Renal cortical epithelial cell (primary cell): ENCODE results near the gene SPPL3. TPM values are rescaled to one million over a fixed set of nuclear protein-coding genes. Genes with fewer than 3 reads are reported as not detected.
A peak's percentile ranks its signal among the peaks of the same experiment; 100 is the strongest.
"Not testable (repeated sequence)": the region's sequence is repeated elsewhere in the genome, so short reads cannot be mapped to it uniquely, and the experiment has no call there.

ENCODE experiments used
- DNase-seq: peaks from one replicate; pipeline ENCODE4 v3.0.0-alpha.2; 2011; ENCODE audit warnings: low read depth
- total RNA-seq: library from RNA; depleted of rRNA; stranded (reverse); fragments of >200 nt; gene quantifications from 2 replicates; pipeline ENCODE4 v1.2.3, GENCODE V29; 2014

SPPL3 gene
- total RNA-seq, 1 donor from 2014 or later = 13.5 TPM

DNA sequence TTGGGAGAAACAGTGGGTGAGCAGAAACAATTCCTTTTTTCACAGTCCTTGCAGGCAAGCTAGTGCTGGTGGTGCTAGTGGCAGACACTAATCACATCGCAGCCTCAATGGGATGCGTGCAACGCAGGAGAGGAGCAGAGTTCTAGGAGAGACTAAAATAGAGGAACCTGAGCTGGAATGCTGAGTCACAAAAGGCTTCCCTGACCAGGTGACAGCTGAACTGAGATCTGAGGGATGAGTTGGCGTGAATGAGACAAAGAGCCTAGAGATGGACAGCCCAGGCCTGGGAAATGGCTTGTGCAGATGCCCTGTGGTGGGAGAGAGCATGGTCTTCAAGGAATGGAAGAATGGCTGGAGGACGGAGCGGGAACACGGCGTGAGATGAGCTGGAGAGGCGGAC, 152.8 kb downstream of the SPPL3 start:
- DNase-seq = no peak

- DNase-seq = no peak
These were observed 153.4 kb downstream of the SPPL3 start for GRCh38 chr12:120750806-120751205.

- DNase-seq = no peak
These were observed 154.9 kb downstream of the SPPL3 start for GRCh38 chr12:120749256-120749655.

DNA sequence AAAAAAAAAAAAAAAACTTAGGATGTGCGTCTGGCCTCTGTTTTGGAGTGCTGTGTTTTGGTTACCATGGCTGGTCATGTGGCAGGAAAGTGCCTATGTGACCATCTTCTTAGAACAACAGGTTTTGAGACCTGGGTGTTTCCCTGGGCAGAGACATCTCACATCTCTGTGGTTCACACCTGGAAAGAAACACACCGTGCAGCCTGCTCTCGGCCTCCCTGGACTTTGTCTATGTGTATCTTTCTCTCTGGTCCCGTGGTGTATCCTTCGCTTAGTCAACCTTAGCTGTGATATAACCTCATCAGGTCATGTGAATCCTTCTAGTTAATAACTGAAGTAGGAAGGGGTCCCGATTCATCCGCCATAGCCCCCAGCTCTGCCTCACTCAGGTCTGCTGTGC, 155.9 kb downstream of the SPPL3 start:
- no peak for DNase-seq

GRCh38 chr12:120744922-120745493, 159.2 kb downstream of the SPPL3 start:
- DNase-seq = no peak

DNA sequence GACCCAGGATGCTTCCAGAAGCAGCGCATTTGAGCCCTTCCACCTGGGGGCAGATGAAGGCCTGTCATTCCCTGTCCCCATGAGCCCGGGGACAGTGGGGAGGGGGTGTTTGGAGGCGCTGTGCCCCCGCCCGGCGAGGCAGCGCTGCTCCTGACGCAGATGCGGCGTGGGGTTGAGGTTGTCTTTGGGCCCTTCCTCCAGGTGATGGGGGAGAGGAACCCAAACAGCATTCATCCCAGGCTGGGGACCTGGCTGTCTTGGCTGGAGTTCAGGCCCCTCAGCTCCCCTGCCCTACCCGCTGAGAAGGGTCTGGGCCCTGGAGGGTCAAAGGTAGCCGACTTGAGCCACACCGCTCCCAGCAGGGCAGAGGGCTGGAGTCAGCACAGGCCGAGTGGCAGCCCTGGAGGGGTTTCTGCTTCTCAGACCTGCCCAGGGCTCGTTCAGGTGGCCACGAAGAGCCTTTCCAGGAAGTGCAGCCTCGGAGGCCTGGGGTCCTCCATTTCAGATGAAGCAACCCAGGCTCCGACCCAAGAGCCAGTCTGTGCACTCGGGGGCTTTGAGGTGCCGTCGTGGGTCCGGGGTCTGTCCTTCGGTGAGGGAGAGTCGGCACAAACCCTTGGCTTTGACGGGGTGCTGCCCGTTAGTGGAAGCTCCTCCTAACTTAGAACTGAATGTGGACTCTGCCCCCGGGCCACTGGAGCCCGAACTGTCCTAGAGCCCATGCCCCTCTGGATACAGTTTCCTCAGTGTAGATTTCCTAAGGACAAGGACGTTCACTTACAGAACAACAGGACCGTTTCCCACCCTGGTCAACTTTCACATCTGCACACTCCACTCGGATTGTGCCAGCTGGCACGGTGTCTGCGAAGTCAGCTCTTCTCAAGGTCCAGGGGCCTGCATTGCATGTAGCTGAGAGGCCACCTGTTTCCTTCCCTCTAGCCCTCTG, 162.4 kb downstream of the SPPL3 start:
- no peak for DNase-seq

GRCh38 chr12:120740871-120741270, 163.3 kb downstream of the SPPL3 start:
- DNase-seq = no peak

DNA sequence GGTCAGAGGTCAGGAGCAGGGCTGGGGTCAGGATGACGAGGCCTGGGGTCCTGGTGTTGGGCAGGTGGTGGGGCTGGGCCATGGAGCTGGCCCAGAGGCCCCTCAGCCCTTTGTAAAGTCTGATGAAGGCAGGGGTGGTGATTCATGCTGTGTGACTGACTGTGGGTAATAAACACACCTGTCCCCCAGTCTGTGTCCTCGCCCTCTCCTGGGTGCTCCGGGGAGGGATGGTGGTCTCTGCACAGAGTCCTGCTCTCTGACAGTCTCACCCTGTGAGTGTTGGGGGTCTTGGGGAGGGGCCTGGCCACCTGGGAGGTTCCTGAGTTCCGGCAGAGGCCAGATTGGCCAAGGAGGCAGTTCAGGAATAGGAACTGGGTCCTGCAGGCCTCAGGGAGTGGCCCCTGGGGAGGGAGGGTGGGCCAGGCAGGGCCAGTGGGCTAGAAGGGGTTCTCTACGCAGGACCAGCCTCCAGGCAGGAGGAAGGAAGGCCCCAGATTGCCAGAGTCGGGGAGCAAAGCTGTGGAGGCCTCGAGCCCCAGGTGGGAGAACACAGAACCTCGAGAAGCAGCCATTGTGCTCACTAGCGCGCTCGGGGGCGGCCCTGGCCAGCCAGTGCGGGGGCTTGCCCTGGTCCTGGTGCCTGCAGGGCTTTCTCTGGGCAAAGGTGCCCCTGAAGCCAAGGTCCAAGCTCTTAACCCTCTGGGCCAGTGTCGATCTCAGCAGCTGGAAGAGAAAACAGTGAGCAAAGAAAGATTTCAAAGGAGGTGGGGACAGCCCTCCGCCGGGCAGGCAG, 164.1 kb downstream of the SPPL3 start:
- DNase-seq = no peak

- DNase-seq = no peak
These were observed 165.0 kb downstream of the SPPL3 start for GRCh38 chr12:120739031-120739762.

- no peak for DNase-seq
These were observed 165.7 kb downstream of the SPPL3 start for GRCh38 chr12:120738252-120739030.

DNA sequence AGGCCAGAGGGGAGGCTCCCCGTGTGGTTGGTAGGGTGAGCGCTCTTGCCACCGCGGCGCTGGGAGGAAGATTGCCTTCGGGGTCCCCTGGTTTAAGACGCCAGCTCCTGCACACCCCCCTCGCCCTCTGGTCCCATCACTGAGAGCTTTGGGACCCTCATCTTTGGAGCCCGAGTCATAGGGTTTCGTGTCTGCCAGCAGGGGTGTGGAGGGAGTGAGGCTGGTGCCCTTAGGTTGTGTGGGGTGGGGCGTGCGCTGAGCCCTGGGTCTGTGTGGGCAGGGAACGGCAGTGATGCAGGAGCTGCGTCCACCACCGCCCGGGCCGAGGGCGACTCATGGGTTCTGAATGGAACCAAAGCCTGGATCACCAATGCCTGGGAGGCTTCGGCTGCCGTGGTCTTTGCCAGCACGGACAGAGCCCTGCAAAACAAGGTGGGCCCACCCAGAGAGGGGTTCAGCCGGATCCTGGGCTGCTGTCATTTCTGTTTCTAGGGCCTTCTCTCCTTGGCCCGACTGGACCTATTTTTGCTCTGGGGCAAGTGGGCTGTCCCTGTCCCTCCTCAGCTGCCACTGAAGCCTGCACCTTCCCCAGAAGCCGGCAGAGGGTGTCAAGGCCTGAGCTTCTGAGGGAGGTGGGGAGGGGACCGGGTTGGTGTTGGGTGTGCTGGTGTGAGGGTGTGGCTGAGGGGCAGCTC, 166.5 kb downstream of the SPPL3 start:
- DNase-seq = no peak

DNA sequence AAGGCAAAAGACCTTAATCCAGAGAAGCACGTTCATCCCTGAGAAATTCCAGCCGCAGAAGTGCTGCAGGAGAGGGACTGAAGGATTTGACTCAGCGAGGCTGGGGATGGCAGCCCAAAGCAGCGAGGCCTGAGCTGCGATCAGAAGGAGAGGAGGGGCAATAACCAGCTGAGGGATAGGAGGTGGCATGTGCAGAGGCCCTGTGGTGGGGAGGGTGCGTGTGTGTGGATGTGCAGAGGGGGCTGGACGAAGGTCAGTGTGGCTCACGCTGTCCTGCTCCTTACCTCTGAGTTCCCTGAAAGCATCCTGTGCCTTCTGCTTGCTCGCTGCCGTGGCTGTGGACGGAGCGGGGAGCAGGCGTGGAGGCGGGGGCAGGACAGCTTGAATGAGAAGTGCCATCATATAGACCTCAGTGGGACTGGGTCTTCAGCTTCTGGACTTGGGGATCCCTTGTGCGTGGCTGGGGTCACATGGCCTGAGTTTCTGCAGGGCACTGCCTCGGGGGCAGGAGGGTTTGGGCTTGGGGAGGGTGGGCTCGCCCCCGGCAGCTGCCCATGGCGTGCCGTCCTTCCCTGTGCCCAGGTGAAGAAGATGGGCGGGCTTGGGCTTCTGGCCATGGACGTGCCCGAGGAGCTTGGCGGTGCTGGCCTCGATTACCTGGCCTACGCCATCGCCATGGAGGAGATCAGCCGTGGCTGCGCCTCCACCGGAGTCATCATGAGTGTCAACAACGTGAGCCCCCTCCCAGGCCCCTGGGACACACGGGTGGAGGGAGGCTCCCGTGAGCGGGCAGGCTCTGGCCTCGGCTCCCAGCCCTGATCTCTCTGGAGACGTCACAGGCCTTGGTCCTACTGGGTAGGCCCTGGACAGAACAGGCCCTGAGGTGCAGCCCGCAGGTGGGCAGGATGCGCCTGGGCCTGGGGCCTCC, 167.5 kb downstream of the SPPL3 start:
- DNase-seq = no peak

DNA sequence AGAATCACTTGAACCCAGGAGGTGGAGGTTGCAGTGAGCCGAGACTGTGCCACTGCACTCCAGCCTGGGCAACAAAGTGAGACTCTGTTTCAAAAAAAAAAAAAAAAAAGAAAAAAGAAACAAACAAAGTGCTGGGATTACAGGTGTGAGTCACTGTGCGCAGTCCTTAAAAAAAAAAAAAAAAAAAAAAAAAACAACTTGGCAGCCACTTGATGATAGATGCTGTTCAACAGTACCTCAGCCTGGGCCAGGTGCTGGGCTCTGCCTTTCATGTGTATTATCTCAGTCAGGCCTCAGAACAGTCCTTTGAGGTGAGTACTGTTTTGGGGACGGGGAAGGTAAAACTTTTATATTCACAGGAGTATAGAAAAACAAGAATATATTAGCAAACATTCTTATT, 169.0 kb downstream of the SPPL3 start:
- no peak for DNase-seq

DNA sequence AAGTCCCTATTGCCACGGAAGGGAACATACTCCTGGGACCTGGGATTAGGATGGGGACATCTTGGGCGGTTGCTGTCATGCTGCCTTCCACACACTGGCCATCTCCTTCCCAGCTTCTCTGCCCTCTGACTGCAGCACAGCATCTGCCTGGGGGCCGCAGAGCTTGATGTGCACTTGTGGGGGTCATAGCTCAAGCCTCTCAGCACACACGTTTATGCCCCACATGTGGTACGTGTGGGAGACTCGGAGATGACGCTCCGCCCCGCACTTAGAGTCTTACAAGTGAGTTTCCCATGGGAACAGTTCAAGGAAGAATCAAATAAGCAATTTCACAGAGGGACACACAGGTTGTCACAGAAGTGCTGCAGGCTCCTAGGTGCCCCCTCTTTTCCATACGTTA, 169.9 kb downstream of the SPPL3 start:
- no peak for DNase-seq

DNA sequence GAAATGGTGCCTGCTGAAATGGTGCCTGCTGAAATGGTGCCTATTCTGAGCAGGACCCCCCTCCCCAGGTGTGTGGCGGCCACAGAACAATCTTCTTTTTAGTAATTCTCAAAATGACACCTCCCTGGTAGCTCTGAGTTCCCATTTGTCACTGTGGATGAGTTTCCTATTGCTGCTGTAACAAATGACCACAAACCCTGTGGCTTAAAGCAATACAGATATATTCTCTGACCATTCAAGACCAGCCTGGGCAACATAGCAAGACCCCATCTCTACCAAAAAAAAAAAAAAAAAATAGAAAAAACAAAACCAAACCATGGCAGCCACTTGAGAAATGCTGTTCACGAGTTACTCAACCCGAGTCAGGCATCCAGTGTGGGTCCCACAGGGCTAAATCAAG, 170.6 kb downstream of the SPPL3 start:
- DNase-seq = no peak

DNA sequence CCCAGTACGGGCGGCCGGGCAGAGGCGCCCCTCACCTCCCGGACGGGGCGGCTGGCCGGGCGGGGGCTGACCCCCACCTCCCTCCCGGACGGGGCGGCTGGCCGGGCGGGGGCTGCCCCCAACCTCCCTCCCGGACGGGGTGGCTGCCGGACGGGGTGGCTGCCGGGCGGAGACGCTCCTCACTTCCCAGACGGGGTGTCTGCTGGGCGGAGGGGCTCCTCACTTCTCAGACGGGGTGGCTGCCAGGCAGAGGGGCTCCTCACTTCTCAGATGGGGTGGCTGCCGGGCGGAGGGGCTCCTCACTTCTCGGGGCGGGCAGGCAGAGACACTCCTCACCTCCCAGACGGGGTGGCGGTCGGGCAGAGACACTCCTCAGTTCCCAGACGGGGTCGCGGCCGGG, 172.0 kb downstream of the SPPL3 start:
- DNase-seq = not testable (repeated sequence)

DNA sequence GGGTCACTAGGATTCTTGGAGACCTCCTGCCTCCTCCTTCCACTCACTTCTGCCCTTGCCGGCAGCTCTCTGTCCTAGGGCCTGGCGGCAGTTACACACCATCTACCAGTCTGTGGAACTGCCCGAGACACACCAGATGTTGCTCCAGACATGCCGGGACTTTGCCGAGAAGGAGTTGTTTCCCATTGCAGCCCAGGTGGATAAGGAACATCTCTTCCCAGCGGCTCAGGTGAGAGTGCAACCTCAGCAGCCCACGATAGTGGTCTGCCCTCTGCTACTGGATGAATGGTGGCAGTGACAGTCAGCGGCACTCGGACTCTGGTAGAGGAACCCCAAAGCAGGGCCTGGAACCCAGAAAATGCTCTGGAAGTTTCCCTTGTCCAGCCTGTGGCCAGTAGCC, 177.2 kb downstream of the SPPL3 start:
- no peak for DNase-seq

DNA sequence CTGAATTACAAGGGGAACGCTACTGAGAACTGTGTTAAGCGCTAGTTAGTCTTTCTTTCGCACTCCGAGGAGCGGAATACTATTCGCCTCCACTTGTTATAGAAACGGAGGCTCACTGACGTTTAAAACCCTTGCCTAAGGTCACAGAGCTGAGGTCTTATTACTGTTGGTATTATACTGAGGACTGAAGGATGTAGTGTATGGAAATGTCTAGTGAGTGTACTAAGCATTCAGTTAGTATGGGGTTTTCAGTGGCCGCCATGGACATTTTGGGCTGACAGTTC, 177.7 kb downstream of the SPPL3 start:
- DNase-seq = no peak

GRCh38 chr12:120725659-120726509, 178.3 kb downstream of the SPPL3 start, which contains the start of gene ACADS:
ACADS (plus strand) TSS chr12:120725826; CDS start chr12:120725886, 60 bp downstream.
- DNase-seq = peak; percentile 58
